Activated T-cell treated with anti-CD3 and anti-CD28 coated beads, Interleukin-2, amount 50 U/mL, for 4 hours (primary cell): ENCODE measurements around the gene PNLIPRP1. TPM values are rescaled to one million over a fixed set of nuclear protein-coding genes. Genes with fewer than 3 reads are reported as not detected.

Experiments used
- ATAC-seq, 2 donors: fragments of 200-7000 bp; cut with Tn5 transposase; one replicate each; pipeline ENCODE4 v1.10.0; 2021
- DNase-seq: peaks from one replicate; pipeline ENCODE4 v3.0.0-alpha.2; 2020
- H3K27me3 Mint-ChIP-seq: one replicate; pipeline ENCODE4 v1.8.0; 2021; ENCODE audit warnings: low read depth, mixed read lengths
- H3K36me3 Mint-ChIP-seq: one replicate; pipeline ENCODE4 v1.8.0; 2022; ENCODE audit warnings: mixed read lengths; ENCODE audit not compliant: insufficient read depth
- H3K4me1 Mint-ChIP-seq: one replicate; pipeline ENCODE4 v1.8.0; 2021; ENCODE audit warnings: low read depth, mixed read lengths
- H3K4me3 Mint-ChIP-seq: one replicate; pipeline ENCODE4 v1.8.0; 2021; ENCODE audit warnings: mild to moderate bottlenecking, moderate library complexity, mixed read lengths
- H3K9me3 Mint-ChIP-seq: one replicate; pipeline ENCODE4 v1.8.0; 2021; ENCODE audit warnings: mixed read lengths
- total RNA-seq, 3 donors: library from RNA; stranded (reverse); gene quantifications; one replicate each; pipeline ENCODE4 v1.2.1, GENCODE V29; 2021

PNLIPRP1 gene
- total RNA-seq, 3 donors from 2014 or later: 0.57 to 1.0 (median 0.90) TPM

DNA sequence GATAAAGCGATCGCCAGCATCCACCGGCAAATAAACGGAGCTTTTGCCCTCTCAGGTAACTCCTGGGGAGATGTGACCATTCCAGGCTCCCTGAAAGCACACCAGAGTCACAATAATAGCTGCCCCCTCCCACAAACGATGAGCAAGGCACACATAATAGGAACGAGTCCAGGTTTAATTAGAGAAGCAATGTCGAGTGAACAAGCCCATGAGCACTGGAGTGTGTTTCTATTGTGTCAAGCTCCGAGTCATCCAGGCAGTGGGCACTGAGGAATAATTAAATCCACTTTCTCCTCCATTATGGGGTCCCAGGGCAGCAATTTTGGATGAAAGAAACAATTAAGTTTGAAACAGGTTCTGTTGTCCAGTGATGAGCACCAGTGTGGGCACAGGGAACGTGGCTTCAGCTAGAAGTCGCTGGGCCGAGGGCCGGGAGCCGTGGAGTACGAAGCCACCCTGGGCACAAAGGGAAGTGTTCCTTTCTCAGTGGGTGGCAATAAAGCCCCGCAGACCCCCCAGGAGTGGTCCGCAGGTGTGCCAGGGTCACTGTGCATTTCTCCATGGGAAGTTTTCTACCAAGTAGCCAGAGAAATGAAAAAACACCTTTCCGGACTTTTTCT lies 41.9 kb downstream of the PNLIPRP1 start:
- Mint-ChIP-seq H3K4me1 (no peaks in the 10 kb centered on the region), H3K9me3 (no peaks in the 10 kb centered on the region), H3K36me3 (no peaks in the 10 kb centered on the region), H3K4me3 (no peak overlapping the region), H3K27me3 (peaks cover 1% of the 10 kb centered on the region)
- DNase-seq (no peak), ATAC-seq (no peak)

DNA sequence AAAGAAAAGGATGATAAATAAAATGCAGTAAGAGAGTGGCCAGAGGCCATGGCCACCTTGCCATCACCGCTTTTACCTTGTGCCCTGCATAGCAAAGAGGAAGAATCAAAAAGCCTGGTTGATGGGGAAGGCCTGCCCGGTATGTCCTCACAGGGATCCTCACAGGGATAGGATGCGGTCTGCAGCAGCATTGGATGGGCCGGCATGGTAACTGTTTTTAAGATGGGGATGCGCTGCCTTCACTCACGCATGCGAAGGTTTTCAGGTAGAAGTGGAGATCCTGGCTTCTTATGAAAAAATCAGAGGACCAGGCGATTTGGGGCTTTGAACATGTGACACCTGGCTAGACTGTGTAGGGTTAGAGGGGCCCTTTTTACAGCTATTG lies 42.4 kb downstream of the PNLIPRP1 start:
- ATAC-seq: no peak
- Mint-ChIP-seq H3K36me3 (no peaks in the 10 kb centered on the region), H3K9me3 (no peaks in the 10 kb centered on the region), H3K4me3 (no peak overlapping the region), H3K4me1 (no peaks in the 10 kb centered on the region), H3K27me3 (peaks cover 1% of the 10 kb centered on the region)
- no peak for DNase-seq

DNA sequence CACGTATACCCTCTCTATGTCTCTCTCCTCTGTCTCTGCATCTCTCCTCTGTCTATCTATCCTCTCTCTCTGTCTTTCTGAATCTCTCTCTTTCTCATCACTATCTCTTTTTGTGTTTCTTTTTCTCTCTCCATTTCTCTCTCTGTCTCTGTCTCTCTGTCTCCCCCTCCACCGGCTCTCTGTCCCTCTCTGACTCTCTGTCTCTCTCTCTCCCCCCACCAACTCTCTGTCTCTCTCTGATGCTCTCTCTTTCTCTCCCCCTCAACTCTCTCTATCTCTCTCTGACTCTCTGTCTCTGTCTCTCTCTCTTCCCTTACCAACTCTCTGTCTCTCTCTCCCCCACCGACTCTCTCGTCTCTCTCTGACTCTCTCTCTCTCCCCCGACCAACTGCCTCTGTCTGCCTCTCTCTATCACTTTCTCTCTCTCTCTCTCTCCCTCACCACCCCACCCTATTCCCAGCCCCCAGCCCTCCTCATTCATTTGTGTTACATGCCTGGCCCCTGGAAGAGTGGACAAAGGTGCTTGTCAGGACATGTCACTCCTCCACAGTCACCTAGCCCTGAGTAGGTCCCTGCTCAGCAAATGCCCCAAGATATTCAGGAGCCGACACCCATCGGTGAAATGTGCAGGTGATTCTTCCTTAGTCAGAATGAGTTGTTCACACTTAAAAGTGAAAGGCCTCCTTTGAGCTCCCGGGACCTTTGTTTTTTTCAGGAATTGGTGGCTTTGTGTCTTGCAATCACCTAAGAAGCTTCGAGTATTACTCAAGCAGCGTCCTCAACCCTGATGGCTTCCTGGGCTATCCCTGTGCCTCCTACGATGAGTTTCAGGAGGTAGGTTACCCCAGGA lies 43.6 kb downstream of the PNLIPRP1 start:
- Mint-ChIP-seq H3K36me3 (no peaks in the 10 kb centered on the region), H3K9me3 (no peaks in the 10 kb centered on the region), H3K4me3 (no peak overlapping the region), H3K4me1 (no peaks in the 10 kb centered on the region), H3K27me3 (peaks cover 1% of the 10 kb centered on the region)
- DNase-seq (no peak), ATAC-seq (no peak)

DNA sequence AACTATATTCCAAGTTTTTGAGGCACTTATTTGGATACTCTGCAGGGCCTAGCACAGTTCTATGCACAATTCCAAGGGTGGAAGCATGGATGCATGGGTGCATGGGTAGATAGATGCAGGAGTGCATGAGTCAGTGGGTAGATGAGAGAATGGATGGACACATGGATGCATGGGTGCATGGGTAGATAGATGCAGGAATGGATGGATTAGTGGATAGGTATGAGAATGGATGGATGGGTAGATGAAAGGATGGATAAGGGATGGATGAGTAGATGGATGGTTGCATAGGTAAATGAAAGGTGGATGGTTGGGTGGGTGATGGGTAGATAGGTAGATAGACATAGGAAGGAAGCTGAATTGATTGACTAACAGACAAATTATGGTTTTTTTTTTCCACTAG lies 45.6 kb downstream of the PNLIPRP1 start:
- H3K27me3 Mint-ChIP-seq: peaks cover 1% of the 10 kb centered on the region
- no peak overlapping the region for H3K4me3 Mint-ChIP-seq
- H3K36me3 Mint-ChIP-seq: no peaks in the 10 kb centered on the region
- no peaks in the 10 kb centered on the region for H3K9me3 Mint-ChIP-seq
- no peaks in the 10 kb centered on the region for H3K4me1 Mint-ChIP-seq
- DNase-seq (no peak), ATAC-seq (no peak)

DNA sequence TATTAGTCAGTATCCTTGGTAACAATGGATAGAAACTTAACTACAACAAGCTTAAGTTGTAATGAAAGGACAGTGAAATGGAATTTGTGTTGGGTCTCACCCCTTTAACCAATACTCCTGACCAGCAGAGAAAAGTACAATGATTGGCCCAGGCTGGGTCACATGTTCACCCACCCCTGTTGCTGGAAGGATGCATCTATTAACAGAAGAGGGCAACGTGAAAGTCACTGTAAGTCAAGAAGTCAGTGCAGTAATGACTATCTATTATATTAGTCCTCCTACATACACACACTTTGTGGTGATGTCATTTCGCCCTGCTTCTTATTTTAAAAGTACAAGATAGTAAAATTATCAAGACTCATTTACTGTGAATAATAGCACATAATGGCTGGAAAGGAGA lies 46.2 kb downstream of the PNLIPRP1 start:
- Mint-ChIP-seq H3K36me3 (no peaks in the 10 kb centered on the region), H3K9me3 (no peaks in the 10 kb centered on the region), H3K27me3 (peaks cover 1% of the 10 kb centered on the region), H3K4me1 (no peaks in the 10 kb centered on the region), H3K4me3 (no peak overlapping the region)
- DNase-seq (no peak), ATAC-seq (no peak)

DNA sequence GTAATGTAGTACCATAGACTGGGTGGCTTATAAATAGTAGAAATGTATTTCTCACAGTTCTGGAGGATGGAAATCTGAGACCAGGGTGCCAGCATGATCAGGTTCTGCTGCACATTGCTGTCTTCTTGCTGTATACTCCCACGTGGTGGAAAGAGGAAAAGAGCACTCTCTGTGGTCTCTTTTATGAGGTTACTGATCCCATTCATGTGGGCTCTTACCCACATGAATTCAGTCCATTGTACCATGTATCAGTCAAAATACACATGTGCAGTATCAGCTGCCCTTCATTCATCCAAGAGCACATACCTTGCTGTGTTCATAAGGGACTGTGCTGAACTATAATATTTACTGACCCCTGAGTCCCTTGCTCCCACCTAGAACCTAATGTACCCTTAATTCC lies 47.1 kb downstream of the PNLIPRP1 start:
- Mint-ChIP-seq H3K4me3 (no peak overlapping the region), H3K27me3 (peaks cover 6% of the 10 kb centered on the region), H3K36me3 (no peaks in the 10 kb centered on the region), H3K4me1 (no peaks in the 10 kb centered on the region), H3K9me3 (no peaks in the 10 kb centered on the region)
- no peak for DNase-seq
- peak; percentile 71 to 73 for ATAC-seq

DNA sequence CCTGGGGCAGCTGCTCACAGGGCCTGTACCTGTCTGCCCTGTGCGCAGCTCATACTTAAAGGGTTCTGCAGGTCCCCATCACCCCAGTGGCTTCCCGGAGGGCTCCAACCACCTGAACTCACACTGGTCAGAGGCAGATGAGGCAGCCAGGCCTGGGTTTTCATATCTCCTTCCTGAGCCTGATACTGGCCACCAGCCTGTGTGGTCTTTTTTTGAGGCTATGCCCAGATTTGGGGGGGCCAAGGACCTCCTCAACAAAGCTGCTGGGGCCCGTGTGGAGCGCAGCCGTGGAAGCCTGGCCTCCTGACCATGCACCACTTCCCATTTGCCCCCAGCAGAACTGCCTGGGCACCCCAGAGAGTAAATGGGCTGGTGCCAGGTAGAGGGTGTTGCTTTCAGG lies 55.7 kb downstream of the PNLIPRP1 start:
- no peak overlapping the region for H3K4me3 Mint-ChIP-seq
- DNase-seq (no peak), ATAC-seq (no peak)
- H3K9me3 Mint-ChIP-seq: peaks cover 12% of the 10 kb centered on the region
- H3K4me1 Mint-ChIP-seq: no peaks in the 10 kb centered on the region
- H3K36me3 Mint-ChIP-seq: no peaks in the 10 kb centered on the region
- H3K27me3 Mint-ChIP-seq: peaks cover 11% of the 10 kb centered on the region

DNA sequence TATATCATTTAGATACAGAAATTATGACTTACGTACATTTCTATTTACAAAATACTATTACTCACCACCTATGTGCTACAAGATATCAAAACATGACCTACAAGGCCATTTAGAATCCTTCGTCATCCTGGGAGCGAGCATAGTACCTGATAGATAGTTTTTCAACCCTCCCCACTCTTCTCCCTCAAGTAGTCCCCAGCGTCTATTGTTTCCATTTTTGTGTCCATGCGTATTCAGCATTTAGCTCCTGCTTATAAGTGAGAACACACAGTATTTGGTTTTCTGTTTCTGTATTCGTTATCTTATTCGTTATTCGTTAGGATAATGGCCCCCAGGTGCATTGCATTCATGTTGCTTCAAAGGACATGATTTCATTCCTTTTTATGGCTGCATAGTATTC lies 58.1 kb downstream of the PNLIPRP1 start:
- Mint-ChIP-seq H3K4me3 (no peak overlapping the region), H3K36me3 (no peaks in the 10 kb centered on the region), H3K27me3 (peaks cover 8% of the 10 kb centered on the region), H3K4me1 (no peaks in the 10 kb centered on the region), H3K9me3 (peaks cover 16% of the 10 kb centered on the region)
- ATAC-seq: no peak
- DNase-seq: no peak

DNA sequence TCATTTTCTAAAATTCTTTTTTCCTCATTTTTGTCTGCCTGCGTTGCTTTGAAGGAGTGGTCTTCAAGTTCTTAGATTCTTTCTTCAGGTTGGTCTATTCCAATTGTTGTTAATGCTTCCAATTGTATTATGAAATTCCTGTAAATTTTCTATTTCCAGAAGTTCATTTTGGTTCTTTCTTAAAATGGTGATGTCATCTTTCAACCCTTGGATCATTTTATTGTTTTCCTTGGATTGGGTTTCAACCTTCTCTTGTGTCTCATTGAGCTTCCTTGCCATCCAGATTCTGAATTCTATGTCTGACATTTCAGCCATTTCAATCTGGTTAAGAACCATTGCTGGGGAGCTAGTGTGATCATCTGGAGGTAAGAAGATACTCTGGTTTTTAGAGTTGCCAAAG lies 63.1 kb downstream of the PNLIPRP1 start:
- ATAC-seq: no peak
- Mint-ChIP-seq H3K4me1 (no peaks in the 10 kb centered on the region), H3K9me3 (peaks cover 15% of the 10 kb centered on the region)

DNA sequence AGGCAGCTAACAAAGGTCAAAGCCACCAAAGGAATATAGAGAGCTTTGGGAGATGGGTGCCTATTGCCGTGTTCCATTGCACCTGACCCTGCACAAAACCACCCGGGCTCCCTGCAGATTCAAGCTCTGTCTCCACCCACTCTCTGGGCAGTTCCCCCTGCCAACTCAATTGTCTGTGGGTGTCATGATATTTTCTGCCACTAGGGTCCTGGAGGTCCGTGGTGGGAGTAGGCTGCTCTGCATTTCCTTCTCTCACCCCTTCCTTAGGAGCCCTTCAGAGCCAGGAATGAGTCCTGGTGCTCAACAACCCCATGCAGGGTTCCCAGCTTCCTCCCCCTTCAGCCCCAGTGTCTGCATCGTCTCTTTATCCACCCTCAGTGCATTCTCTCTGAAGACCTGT lies 64.1 kb downstream of the PNLIPRP1 start:
- ATAC-seq (no peak), DNase-seq (no peak)
- Mint-ChIP-seq H3K4me1 (no peaks in the 10 kb centered on the region), H3K9me3 (peaks cover 8% of the 10 kb centered on the region), H3K36me3 (no peaks in the 10 kb centered on the region), H3K4me3 (no peak overlapping the region), H3K27me3 (peaks cover 15% of the 10 kb centered on the region)

More for the DNA sequence above, 63.1 kb downstream of the PNLIPRP1 start:
- no peak for DNase-seq
- H3K4me3 Mint-ChIP-seq: no peak overlapping the region
- peaks cover 15% of the 10 kb centered on the region for H3K27me3 Mint-ChIP-seq
- no peaks in the 10 kb centered on the region for H3K36me3 Mint-ChIP-seq

DNA sequence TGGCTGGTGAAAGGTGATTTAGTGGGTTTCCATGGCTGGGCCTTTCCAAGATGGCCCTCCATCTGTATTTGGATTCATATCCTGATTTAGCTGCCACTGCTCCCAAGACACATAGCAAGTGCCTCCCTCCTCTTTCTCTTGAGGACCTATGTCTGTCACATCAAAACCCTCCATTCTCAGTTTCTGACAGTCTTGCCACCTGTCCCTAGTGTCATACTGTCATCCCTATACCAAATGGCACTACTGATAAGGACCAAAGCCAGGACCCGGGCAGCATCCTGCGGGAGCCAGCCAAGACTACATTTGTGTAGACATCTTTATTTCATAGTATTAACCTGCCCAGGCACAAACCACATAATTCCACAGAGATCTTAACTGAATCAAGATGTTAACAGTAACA lies 64.8 kb downstream of the PNLIPRP1 start:
- Mint-ChIP-seq H3K4me1 (no peaks in the 10 kb centered on the region), H3K36me3 (no peaks in the 10 kb centered on the region), H3K4me3 (no peak overlapping the region), H3K9me3 (peaks cover 8% of the 10 kb centered on the region), H3K27me3 (peaks cover 15% of the 10 kb centered on the region)
- DNase-seq (no peak), ATAC-seq (no peak)

DNA sequence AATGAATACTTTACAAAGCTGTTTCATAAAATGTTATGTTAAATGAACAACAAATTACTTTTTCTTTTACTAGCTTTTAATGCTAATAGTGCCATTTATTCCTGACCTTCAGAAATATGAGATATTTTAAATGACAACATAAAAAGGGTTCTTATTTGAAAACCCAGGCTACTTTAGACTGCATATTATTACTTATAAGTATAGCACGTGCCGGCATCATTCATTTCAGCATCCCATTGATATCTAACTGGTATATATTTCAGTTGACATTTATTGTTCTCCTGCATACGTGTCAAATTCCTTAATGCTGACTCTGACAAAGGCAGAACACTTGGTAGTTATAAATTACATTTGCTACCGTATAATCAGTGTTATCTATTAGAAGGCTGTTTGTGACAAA lies 65.3 kb downstream of the PNLIPRP1 start:
- H3K27me3 Mint-ChIP-seq: peaks cover 15% of the 10 kb centered on the region

DNA sequence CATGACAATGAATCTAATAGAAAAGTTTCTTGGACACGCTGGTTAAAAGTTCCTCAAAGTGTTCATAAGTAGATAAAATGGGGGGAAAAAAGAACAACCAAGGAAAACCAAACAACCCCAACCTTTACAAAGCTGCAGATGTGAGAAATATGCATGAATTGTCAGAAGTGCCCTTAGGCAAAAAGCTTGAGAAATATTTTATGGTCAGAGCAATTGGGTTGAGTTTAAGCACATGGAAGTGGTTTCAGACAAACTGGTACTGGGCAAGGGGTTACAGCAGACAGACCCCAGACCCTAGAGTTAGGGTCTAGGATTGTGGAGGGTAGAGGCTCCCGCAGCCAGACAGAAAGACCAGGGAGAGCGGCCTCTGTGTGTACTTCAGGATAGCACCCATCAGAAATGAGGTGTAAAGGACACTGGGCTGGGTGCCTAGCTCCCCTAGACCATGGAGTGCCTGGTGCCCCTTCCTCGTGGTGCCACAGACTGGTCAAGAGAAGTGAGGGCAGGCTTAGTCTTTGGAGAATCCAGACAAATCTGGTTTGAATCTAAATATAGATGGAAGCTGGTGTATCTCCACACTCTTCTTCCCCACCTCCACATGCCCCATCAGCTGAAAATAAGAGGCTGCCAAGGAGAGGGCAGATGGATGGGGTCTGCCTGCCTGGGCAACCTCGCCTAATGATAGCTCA lies 67.2 kb downstream of the PNLIPRP1 start:
- no peak overlapping the region for H3K4me3 Mint-ChIP-seq
- H3K4me1 Mint-ChIP-seq: no peaks in the 10 kb centered on the region
- H3K27me3 Mint-ChIP-seq: peaks cover 18% of the 10 kb centered on the region
- H3K36me3 Mint-ChIP-seq: no peaks in the 10 kb centered on the region
- ATAC-seq (no peak), DNase-seq (no peak)
- H3K9me3 Mint-ChIP-seq: no peaks in the 10 kb centered on the region

More for the DNA sequence above, 65.3 kb downstream of the PNLIPRP1 start:
- ATAC-seq (no peak), DNase-seq (no peak)
- no peaks in the 10 kb centered on the region for H3K4me1 Mint-ChIP-seq
- H3K9me3 Mint-ChIP-seq: peaks cover 8% of the 10 kb centered on the region
- H3K36me3 Mint-ChIP-seq: no peaks in the 10 kb centered on the region
- H3K4me3 Mint-ChIP-seq: no peak overlapping the region
